Mammary epithelial cell (primary cell): ENCODE results near the gene AUTS2.

Experiments
- CTCF ChIP-seq, 2 donors: IDR thresholded peaks in 1 of 2; conservative IDR thresholded peaks in 1 of 2; 2 replicates each; pipeline ENCODE4 v1.5.1; 2011 to 2012; ENCODE audit warnings: inconsistent platforms in 2 of 2, low read length in 2 of 2, mild to moderate bottlenecking in 2 of 2, control low read depth in 1 of 2, low read depth in 1 of 2; ENCODE audit not compliant: insufficient read depth in 1 of 2; ENCODE audit errors: extremely low read depth in 1 of 2
- EZH2 ChIP-seq: IDR thresholded peaks from 2 replicates; pipeline ENCODE4 v1.6.1; 2012; ENCODE audit warnings: low read length, inconsistent platforms, borderline replicate concordance

- no peak for TF ChIP-seq CTCF (conservative IDR thresholded peaks at IDR 0.05 in 1 of 2, IDR thresholded peaks at IDR 0.05 in 1 of 2; ENCODE audit: extremely low read depth in 1 of 2, insufficient read depth in 1 of 2, low read depth in 1 of 2, low read length in 2 of 2)
- TF ChIP-seq EZH2 = no peak
These were observed 282.6 kb downstream of the AUTS2 start for GRCh38 chr7:69880840-69881239.
